Brain microvascular endothelial cell (primary cell): ENCODE results near the gene BBS9.

ENCODE experiments used
- DNase-seq: peaks from one replicate; pipeline ENCODE4 v3.0.0-alpha.2; 2020
- H3K27ac ChIP-seq: fragments of 250-450 bp; sonication (Bioruptor Pico); 2 replicates; pipeline ENCODE4 v1.5.1; 2020; ENCODE audit warnings: mild to moderate bottlenecking, moderate library complexity
- H3K27me3 ChIP-seq: fragments of 250-450 bp; sonication (Bioruptor Pico); replicated peaks from 2 replicates; pipeline ENCODE4 v1.5.1; 2020; ENCODE audit warnings: mild to moderate bottlenecking
- H3K36me3 ChIP-seq: fragments of 250-450 bp; sonication (Bioruptor Pico); replicated peaks from 2 replicates; pipeline ENCODE4 v1.5.1; 2020; ENCODE audit warnings: mild to moderate bottlenecking
- H3K4me3 ChIP-seq: 2 replicates; pipeline ENCODE4 v1.5.1; 2011; ENCODE audit warnings: low read depth, mild to moderate bottlenecking, control low read depth, low read length, moderate library complexity
- CTCF ChIP-seq: IDR thresholded peaks from 2 replicates; pipeline ENCODE4 v1.5.1; 2011; ENCODE audit warnings: low read depth, mild to moderate bottlenecking, moderate library complexity, low read length, control low read depth, inconsistent platforms; ENCODE audit errors: missing control alignments
- in situ Hi-C: cut with HindIII; loops from 2 replicates; pipeline ENCODE4 v1.10.0; 2017; ENCODE audit warnings: low sequenced_read_pairs, low pct_ligation_motif_present

Gene BBS9

GRCh38 chr7:33128990-33129805 lies at the start of gene BBS9:
Gene BBS9, plus strand, starts transcription at chr7:33129564. Its CDS starts 16,689 bp downstream, at chr7:33146253.
- peak; percentile 21 for TF ChIP-seq CTCF
- in situ Hi-C loops, result no loop called here
- DNase-seq, result peak; percentile 95
- H3K4me3 ChIP-seq, result peak within 1 kb of the TSS; percentile 84
- H3K36me3 ChIP-seq, result no peaks in the 10 kb centered on the region
- no peaks in the 10 kb centered on the region for H3K27me3 ChIP-seq
- peak within 1 kb of the TSS; percentile 64 for H3K27ac ChIP-seq

GRCh38 chr7:33079763-33080690 lies 49.3 kb upstream of the BBS9 start:
- H3K36me3 ChIP-seq, result no peaks in the 10 kb centered on the region
- H3K27me3 ChIP-seq, result no peaks in the 10 kb centered on the region
- H3K4me3 ChIP-seq, result no peak overlapping the region
- no peak for TF ChIP-seq CTCF
- no peak overlapping the region for H3K27ac ChIP-seq
- in situ Hi-C loops, result no loop called here
- DNase-seq, result no peak

GRCh38 chr7:33087356-33087755 lies 42.0 kb upstream of the BBS9 start:
- no peaks in the 10 kb centered on the region for H3K27me3 ChIP-seq
- H3K36me3 ChIP-seq, result no peaks in the 10 kb centered on the region
- in situ Hi-C loops, result no loop called here
- DNase-seq, result no peak
- no peak for TF ChIP-seq CTCF
- H3K4me3 ChIP-seq, result no peak overlapping the region
- no peak overlapping the region for H3K27ac ChIP-seq

GRCh38 chr7:33087858-33088257 lies 41.5 kb upstream of the BBS9 start:
- no peak overlapping the region for H3K4me3 ChIP-seq
- TF ChIP-seq CTCF, result no peak
- DNase-seq, result no peak
- H3K27ac ChIP-seq, result no peak overlapping the region
- in situ Hi-C loops, result no loop called here
- no peaks in the 10 kb centered on the region for H3K36me3 ChIP-seq
- no peaks in the 10 kb centered on the region for H3K27me3 ChIP-seq

- no peak for DNase-seq
- no peak for TF ChIP-seq CTCF
- Histone ChIP-seq H3K4me3 (no peak overlapping the region), H3K27me3 (no peaks in the 10 kb centered on the region), H3K36me3 (no peaks in the 10 kb centered on the region), H3K27ac (no peak overlapping the region)
- in situ Hi-C loops, result no loop called here
Measured at GRCh38 chr7:33089142-33089541, 40.2 kb upstream of the BBS9 start.
